Transverse colon (tissue), 4 donors: ENCODE data around the gene MTREX.

Source experiments
- EP300 ChIP-seq: sonication (generic); formaldehyde crosslinking; IDR thresholded peaks from one replicate; pipeline ENCODE4 v1.6.1; 2017; ENCODE audit warnings: antibody characterized with exemption, low read depth
- POLR2A ChIP-seq: fragments of 450-650 bp; IDR thresholded peaks from one replicate; pipeline ENCODE4 v1.6.1; 2016; ENCODE audit warnings: antibody characterized with exemption, mild to moderate bottlenecking, moderate library complexity
- POLR2AphosphoS5 ChIP-seq, 3 donors: sonication (generic); formaldehyde crosslinking; IDR thresholded peaks; one replicate each; pipeline ENCODE4 v1.6.1; 2016; ENCODE audit warnings: antibody characterized with exemption in 3 of 3
- TF ChIP-seq, protein P1 (sequence below), 5 experiments: fragments of 200-600 bp in 3 of 5; fragments of 450-650 bp in 2 of 5; sonication (generic) in 3 of 5; IDR thresholded peaks; 1 replicate in 2 of 5; 2 replicates in 3 of 5; pipeline ENCODE4 v1.5.1; 2016 to 2017; ENCODE audit warnings: antibody characterized with exemption in 5 of 5, inconsistent platforms in 3 of 5, mild to moderate bottlenecking in 2 of 5, moderate library complexity in 1 of 5

DNA sequence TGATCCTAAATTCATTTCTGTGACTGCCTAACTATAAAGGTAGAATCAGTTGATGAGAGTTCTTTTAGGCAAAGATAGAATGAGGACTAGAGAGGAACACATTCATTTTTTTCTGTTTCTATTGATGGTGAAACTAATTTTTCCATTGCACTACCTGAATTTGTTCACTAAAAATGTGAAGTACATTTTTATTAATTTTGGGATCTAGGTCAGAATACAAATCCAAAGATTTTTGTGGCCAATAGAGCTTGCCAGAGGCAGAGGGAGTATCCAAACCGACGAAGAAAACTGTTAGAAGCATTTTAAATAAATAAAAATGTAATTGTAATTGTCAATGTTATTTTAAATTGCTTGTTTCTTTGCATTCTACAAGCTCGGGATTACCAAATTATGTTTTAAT is 78.1 kb downstream of the MTREX start:
- TF ChIP-seq, protein P1, sequence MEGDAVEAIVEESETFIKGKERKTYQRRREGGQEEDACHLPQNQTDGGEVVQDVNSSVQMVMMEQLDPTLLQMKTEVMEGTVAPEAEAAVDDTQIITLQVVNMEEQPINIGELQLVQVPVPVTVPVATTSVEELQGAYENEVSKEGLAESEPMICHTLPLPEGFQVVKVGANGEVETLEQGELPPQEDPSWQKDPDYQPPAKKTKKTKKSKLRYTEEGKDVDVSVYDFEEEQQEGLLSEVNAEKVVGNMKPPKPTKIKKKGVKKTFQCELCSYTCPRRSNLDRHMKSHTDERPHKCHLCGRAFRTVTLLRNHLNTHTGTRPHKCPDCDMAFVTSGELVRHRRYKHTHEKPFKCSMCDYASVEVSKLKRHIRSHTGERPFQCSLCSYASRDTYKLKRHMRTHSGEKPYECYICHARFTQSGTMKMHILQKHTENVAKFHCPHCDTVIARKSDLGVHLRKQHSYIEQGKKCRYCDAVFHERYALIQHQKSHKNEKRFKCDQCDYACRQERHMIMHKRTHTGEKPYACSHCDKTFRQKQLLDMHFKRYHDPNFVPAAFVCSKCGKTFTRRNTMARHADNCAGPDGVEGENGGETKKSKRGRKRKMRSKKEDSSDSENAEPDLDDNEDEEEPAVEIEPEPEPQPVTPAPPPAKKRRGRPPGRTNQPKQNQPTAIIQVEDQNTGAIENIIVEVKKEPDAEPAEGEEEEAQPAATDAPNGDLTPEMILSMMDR (IDR thresholded peaks at IDR 0.05) = no peak
- TF ChIP-seq POLR2A (no peak), POLR2AphosphoS5 (IDR thresholded peaks at IDR 0.05) (no peak), EP300 (no peak)
